Fibroblast of the aortic adventitia (primary cell): ENCODE measurements around the gene EMC7. TPM values are rescaled to one million over a fixed set of nuclear protein-coding genes. Genes with fewer than 3 reads are reported as not detected.

Experiments used
- DNase-seq: peaks from one replicate; pipeline ENCODE4 v3.0.0-alpha.2; 2010; ENCODE audit warnings: low read depth
- H3K4me3 ChIP-seq: 2 replicates; pipeline ENCODE4 v1.5.1; 2011; ENCODE audit warnings: low read depth, mild to moderate bottlenecking, control low read depth, low read length, moderate library complexity
- CTCF ChIP-seq: IDR thresholded peaks from 2 replicates; pipeline ENCODE4 v1.5.1; 2011; ENCODE audit warnings: mild to moderate bottlenecking, low read length, control low read depth, inconsistent platforms; ENCODE audit not compliant: insufficient read depth
- total RNA-seq: library from RNA; depleted of rRNA; stranded (reverse); fragments of >200 nt; gene quantifications from 2 replicates; pipeline ENCODE4 v1.2.3, GENCODE V29; 2012; ENCODE audit warnings: low replicate concordance

The EMC7 gene
- total RNA-seq, 1 donor = 46.6 TPM

GRCh38 chr15:34099914-34100313 is 1.7 kb downstream of the EMC7 start:
- no peak for DNase-seq
- TF ChIP-seq CTCF = no peak
- no peak overlapping the region for H3K4me3 ChIP-seq

- H3K4me3 ChIP-seq = no peak overlapping the region
- TF ChIP-seq CTCF = no peak
- DNase-seq = no peak
Observed at GRCh38 chr15:34085746-34086145, 15.9 kb downstream of the EMC7 start.

DNA sequence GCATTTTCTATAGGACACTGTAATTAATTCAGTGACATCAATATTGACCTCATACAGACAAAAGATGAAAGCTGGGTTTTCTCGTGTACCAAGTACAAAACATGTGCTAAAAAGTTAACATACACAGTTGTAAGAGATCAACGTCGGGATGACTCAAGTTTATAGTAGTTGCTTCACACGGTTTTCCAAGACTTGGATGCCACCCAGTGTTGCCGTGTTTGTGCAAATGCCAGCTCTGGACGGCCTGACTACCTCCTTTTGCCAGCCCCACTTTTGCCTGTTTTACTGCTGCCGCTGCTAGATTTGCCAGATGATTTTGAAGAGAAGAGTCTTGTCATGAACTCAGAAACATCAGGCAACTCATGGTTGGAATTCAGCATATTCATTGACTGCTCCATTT is 17.6 kb downstream of the EMC7 start:
- TF ChIP-seq CTCF = no peak
- peak; percentile 59 for DNase-seq
- H3K4me3 ChIP-seq = no peak overlapping the region

DNA sequence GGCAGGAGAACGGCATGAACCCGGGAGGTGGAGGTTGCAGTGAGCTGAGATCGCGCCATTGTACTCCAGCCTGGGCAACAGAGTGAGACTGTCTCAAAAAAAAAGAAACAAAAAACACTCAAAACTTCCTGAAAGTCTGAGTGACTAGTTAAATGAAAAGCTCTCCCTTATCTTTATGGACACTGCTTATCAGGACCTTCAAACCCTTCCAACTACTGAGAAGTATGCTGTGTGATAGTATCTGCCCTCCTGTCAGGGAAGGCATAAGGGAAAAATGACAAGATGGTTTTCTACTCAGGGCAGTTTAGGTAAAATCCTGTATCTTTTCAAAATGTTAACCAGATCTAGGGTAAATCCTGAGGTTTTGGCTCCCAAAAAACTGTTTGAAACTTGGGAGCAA is 21.8 kb downstream of the EMC7 start:
- no peak for TF ChIP-seq CTCF
- DNase-seq = no peak
- no peak overlapping the region for H3K4me3 ChIP-seq

GRCh38 chr15:34078900-34079299 is 22.8 kb downstream of the EMC7 start:
- TF ChIP-seq CTCF = no peak
- DNase-seq = no peak
- no peak overlapping the region for H3K4me3 ChIP-seq

DNA sequence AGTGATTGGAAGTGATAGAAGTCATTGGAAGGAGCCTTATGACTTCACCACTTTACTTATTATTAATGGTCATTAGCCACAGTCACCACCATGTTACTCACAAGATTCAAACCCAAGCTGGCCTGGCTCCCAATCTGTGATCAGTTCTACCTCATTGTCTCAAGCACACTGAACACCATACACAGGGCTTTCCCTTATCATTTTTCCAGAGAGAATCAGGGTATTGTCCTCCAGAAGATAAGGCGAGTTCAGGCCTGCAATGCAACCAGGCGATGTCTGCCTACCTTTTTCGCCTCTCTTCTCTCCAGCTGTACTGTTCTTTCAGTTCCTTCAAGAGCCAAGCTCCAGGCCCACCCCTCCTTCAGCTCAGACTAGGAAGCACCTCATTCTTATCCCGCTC is 24.9 kb downstream of the EMC7 start:
- no peak overlapping the region for H3K4me3 ChIP-seq
- TF ChIP-seq CTCF = no peak
- no peak for DNase-seq

DNA sequence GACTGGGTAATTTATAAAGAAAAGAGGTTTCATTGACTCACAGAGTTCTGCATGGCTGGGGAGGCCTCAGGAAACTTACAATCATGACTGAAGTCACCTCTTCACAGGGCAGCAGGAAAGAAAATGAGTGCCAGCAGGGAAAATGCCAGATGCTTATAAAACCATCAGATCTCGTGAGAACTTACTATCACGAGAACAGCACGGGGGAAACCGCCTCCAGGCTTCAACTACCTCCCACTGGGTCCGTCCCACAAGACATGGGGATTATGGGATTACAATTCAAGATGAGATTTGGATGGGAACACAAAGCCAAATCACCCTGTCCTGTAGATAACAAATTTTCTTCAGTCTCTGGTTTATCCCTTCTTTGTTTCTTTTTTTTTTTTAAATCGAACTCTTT is 31.7 kb downstream of the EMC7 start:
- no peak overlapping the region for H3K4me3 ChIP-seq
- no peak for TF ChIP-seq CTCF
- DNase-seq = no peak
